Measurements from ENCODE around the gene JARID2.

The JARID2 gene

DNA sequence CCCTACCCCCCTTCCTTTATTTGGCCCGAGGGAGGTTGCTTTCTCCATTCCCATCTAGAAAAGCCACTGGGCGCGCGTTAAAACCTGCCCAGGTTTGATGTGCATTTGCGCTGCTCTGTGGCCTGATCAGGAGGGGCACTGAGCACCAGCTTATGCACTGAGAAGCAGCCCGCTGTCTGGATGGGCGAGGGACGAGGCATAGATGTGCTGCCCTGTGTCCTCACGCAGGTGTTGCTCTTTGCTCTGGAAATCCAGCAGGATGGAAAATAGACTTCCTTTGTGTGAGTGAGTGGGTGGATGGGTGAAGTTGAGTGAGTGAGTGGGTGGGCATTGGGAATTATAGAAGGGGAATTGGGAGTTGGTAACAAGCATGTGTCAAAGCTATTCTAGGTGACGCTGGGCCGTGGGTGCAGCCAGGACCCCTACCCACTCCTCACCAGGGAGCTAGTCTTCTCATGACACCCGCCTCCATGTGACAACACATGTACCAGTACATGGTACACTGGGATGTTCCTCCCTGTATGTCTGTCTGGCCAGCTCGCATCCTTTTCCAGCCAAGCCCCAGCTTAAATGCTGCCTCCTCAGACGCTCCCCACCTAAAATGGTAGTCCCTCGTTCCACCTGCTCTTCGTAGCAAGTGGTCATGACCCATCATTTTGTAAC is 254.3 kb downstream of the JARID2 start:
- no peak for DNase-seq

DNA sequence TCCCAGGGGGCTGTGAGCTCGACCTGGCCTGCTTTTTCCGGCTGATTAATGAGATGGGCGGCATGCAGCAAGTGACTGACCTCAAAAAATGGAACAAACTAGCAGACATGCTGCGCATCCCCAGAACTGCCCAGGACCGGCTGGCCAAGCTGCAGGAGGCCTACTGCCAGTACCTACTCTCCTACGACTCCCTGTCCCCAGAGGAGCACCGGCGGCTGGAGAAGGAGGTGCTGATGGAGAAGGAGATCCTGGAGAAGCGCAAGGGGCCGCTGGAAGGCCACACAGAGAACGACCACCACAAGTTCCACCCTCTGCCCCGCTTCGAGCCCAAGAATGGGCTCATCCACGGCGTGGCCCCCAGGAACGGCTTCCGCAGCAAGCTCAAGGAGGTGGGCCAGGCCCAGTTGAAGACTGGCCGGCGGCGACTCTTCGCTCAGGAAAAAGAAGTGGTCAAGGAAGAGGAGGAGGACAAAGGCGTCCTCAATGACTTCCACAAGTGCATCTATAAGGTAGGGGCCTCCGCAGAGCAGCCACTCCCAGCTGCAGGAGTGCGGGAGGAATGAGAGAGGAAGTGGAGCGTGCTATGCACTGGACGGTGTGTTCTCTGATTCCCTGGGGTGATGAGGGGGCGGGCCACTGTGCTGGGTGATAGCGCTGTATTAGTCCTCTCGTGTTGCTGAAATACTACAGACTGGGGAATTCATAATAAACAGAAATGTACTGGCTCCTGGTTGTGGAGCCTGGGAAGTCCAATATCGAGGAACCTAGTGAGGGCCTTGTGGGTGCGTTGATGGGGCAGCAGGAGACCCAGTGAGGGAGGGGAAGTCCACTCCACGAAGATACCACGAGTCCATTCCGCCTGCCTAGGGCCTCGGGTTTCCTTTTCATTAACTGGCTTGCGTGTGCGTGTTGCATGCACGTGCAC is 255.3 kb downstream of the JARID2 start:
- DNase-seq, result peak in 1 of 2 donors; percentile 29

DNA sequence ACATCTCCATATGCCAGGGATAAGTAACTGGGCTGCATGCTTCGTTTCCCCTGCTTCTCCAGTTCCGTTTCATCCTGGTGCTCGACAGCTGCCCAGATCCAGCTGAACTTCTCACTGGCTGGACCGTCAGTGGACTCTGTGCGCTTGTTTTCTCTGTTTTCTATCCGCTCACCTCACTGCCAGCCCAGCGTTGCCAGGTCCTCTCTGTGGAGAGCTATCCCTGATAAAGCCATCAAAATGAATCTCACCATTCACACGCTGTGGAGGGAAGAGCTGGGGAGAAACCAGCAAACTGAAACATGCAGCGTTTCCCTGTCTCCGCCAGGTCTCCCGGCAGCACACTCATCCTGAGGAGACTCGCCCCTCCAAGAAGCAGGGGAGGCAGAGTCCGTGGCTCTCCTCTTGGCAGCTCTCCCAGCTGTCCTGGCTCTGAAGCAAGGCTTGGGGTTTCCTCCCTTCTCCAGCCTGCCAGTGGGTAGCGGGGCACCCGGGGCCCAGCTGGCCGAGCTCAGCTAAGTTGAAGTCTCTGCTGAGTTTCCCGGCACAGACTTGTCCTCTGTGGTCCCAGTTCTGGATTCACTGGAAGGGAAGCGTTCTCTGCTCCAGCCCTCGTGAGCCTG is 256.1 kb downstream of the JARID2 start:
- DNase-seq, result no peak

DNA sequence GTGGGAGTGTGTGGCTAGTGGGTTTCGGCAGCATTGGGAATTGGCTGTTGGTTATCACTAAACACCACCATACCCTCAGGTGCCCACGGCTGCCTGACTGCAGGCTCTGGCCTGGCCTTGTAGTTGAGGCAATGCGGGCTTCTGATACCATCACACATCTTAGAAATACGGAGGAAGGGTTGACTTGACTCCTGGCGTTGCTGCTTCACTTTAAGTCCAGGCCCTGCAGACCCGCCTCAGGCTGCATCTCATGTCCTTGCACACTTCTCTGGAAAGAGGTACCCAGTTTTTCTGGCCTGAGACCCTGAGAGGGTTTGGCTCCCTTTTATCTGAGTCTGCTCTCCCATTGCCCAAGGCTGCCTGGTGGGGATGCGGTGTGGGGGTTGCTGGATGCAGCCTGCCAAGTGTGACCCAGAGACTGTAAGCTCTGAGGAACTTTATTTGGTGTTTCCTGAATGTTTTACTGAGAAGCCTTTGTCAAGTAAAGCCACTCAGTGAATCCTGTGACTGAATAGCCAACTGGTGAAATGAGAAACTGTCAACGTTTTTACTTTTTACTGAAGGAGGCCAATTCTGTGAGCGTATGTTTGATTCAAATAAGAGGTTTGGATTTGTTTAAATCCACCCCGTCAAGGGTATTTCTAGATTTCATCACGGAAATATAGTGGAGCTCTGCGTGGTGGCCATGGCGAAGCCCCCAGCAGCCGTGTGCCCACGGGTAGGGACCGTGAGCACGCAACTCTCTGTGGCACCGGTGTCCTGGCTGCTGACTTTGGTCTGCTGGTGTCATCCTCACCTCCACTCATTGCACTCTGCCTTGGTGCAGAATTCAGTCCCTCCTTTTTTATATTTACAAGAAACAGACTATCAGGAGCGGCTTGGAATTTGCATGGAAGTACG is 256.8 kb downstream of the JARID2 start:
- DNase-seq, result no peak

DNA sequence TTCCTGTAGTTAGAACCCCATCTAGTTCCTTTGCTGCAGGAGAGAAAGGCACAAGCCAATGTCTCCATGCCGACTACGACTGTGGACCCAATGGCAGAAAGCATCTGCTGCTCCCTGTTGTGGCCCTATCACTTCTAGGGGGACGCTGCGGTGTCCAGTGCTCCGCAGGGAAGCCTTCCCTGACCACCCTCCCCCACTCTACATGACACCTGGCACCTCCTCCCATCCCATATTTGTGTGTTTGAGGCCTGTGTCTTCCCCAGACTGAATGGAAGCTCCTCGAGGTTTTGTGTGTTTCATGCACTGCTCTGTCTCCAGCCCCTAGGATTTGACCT is 257.4 kb downstream of the JARID2 start:
- DNase-seq, result no peak

DNA sequence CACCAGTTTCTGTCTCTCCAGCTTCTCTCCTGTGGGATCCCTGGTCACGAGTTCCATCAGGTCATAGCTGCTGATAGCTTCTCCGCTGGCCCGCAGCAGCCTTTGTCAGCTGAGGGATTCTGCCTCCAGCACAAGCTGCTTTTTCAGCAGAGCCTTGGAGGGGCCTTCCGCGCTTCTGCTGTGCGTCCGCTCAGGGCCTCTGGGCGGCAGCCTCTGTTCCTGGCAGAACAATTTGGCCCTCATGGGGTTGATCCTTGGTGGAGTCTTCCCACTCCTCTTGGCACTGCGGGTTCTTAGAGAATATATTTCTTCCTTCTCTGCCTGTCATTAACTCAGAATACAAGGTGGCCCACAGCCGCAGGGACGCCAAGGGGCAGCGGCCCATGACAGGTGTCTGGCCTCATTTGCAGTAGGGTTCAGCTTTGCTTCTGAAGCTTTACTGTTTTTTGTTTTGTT is 258.2 kb downstream of the JARID2 start:
- DNase-seq, result no peak

DNA sequence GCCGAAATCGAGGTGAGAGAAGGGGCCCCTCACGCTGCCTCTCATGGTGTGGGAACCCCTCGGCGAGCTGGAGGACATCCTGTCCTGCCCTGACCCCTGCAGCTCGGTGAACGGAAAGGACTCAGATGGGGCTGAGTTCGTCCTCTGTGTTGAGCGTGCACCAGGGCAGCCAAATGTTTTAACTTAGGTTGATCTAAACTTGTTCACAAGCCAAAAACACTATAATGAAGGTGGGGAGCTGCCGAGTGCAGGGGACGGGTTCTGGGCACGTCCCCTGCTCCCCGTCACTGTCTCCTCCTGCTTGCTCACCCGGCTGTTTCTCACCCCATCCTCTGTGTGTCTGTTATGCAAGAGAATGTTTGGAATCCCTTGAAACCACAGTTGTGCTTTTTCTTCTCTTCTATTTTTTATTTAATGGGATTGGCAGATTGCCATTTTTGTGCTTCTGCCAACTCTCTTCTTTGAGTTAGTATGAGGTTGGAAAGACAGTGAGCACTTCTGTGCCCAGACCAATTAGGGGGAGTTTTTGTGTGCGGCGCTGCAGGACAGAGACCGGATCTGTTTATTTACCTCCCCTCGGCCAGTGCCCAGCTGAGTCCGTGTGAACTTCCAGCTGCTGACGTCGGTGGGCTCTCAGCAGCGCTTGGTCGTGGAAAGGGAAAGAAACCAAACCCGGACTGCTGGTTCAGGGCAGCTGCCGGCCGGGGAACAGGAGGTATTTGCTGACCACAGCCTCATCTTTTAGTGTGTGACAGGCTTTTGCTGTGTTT is 258.9 kb downstream of the JARID2 start:
- no peak for DNase-seq

DNA sequence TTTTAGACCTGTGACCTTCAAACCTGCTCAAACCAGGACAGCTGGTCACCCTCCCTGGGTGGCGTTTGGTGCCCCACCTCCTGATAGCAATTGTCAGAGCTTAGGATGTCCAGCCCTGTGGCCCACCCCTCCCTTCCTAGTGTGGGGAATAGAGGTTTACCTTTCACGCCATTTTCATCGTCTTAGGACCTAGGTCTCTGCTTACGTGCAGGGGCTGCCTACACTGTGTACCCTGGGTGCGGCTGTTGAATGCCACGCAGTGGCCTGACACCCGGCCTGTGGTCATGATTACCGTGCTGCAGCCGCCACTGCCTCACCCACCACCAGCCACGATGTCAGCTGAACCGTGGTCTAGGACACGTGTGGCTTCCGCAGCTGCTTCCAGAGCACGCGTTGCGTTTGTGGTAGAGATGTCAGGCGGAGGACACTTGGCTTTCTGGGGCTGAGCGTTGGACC is 259.6 kb downstream of the JARID2 start:
- no peak for DNase-seq

DNA sequence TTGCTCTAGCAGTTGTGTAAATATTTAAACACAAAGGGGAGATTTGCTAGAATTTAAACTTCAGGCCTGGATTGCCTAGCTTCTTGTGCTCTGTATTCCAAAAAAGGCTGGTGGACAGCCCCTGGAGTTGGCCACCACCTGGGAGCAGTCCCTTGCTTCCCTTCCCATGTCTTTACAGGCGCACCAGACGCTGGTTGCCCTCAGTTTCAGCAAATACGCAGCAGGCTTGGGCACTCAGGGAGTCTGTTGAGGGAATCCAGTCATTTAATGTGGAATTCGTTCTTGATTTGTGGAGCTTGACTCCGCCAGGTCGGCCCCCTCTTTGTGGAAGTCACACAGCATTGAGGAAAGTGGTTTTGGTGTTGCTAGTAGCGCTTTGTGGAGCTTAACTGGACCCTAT is 260.2 kb downstream of the JARID2 start:
- DNase-seq, result no peak

DNA sequence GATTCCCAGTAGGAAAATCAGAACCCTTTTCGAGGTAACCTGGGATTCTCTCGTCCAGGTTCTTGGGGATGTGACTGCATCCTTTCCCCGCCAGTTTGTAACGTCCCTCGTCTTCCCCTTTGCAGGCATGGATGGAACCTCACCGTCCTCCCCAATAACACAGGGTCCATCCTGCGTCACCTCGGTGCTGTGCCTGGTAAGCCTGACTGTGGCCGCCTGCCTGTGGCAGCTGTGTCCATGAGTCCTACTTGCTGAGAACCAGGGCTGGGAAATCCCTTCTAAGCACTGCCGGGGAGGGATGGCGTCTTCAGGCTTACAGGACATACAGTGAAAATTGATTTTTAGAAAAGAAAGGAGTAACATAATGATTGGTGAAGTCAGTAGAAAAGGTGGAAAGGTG is 261.4 kb downstream of the JARID2 start:
- DNase-seq, result no peak

DNA sequence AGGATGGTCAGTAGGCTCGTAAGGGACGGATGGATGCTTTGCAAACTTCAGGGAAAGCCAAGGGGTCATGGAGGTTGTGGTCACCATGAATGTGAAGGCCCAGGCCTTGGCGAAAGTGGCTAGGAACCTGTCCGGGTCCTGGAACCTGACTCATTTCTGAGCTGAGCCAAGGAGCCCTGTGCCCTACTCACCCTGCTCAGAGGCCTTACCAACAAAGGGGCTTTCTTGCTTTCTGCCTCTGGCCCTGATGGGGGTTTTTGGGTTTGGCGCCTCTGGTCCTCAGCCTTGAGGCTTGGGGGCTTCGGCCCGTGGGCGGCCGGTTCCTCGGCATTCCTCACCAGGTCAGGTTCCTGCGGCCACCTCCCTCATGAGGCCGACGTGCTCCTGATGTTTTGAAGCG is 261.9 kb downstream of the JARID2 start:
- DNase-seq, result no peak

DNA sequence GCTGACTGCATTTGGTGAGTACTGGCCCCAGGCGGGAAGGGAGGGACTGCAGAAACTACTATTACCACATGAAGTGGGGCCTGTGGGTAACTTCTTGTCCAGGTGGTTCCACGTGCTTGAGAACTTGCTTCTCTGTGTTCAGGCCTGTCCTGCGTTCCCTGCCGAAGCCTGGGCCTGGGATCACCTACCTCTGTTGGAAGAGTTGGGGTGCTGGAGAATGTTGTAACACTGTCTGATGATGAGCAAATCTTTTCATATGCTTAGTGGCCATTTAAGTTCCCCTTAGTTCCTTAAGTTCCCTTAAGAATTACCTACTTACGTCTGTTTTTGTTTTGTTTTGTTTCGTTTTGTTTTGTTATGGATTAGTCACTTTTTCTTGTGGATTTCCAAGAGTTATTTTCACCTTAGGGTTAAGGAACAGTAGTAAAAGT is 262.6 kb downstream of the JARID2 start:
- peak; percentile 68 to 84 for DNase-seq

DNA sequence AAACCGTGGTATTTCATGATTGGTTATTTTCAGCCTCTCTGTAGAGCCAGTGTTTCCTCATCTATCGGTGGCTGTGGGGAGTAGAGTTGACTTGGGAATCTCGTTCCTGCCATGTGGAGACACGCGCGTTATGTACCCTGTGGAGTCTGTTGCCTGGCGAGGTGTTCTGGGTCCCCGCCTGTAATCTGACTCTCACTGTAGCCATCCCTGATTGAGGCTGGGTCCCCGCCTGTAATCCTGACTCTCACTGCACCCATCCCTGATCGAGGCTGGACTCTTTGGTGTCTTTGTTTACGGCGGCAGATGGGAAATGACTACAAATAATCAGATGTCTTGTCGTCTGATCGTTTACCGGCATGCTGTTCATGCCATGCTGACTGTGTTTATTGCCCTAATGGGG is 263.1 kb downstream of the JARID2 start:
- no peak for DNase-seq

DNA sequence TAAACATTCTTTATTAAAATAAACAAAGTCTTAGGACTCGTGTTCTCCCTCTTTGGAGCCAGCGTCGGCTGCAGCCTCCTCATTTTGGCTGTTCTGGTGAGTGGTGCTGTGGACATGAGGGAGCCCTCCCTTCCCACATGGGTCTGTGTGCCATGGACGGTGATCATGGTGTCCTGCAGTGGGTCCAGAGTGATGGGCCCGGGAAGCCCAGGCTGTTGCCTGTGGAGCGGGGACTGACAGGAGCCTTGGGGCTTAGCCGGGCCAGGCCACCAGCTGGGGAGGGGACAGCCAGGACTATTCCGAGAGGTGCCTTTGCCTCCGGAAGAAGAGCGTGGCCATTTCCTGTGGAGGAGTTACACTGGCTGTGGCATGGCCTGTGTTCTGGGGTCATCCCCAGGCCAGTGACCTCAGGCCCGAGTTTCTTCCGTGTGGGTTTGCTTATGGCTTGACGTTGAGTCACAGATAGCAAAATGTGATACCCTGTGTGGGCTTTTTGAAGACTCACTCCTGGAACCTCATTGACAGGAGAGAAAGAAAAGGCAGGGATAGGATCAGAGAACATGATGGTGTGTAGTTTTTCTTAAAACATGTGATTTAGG is 263.6 kb downstream of the JARID2 start:
- peak; percentile 67 to 89 for DNase-seq

DNA sequence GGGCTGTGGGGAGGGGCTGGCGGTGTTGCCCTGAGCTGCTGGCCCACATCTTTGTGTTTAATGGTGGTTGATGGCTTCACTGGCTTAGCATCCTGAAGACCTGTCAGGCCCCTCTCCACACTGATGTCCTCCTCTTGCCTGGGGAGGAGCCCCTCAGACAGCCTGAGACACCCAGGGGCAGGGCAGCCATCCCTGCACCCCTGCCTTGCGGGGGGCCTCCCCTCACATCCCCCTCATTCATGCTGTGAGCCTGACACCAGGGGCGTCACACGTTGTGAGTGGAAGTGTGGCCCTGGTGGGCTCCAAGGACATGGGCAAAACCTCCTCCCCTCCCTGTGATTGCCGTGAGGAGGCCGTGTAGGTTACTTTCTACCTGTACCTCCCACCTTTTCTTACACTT is 264.3 kb downstream of the JARID2 start:
- no peak for DNase-seq

DNA sequence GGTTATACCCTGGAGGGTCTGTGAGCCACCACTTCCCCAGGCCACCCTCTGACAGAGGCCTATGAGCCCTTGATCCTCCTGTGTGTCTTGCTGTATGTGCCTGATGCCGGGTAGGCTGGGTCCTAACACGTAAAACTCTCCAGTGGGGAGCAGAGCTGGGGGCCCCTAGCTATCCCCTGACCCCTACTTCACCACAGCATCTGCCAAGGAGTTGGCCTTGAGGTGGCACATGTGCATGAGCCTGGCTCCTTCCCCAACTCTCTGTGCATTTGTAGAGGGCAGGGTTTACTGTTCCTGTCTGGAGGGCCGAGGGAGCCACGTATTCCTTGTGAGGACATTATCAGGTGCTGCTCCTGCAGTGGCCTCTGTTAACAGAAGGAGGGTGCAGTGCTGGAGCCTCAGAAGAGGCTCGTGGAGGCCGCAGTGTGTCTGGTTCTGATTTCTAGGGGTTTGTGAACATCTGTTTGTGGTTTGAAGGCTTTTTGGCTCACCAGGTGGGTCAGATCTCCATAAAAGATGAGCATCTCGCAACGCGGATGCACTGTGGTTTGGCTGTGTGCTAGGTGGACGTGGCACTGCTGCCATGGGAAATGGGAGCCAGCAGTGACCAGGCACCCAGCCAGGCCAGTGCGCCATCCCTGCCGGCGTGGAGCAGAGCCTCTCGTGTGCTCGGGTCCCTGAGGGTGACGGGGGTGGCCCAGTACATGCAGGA is 264.8 kb downstream of the JARID2 start:
- no peak for DNase-seq

DNA sequence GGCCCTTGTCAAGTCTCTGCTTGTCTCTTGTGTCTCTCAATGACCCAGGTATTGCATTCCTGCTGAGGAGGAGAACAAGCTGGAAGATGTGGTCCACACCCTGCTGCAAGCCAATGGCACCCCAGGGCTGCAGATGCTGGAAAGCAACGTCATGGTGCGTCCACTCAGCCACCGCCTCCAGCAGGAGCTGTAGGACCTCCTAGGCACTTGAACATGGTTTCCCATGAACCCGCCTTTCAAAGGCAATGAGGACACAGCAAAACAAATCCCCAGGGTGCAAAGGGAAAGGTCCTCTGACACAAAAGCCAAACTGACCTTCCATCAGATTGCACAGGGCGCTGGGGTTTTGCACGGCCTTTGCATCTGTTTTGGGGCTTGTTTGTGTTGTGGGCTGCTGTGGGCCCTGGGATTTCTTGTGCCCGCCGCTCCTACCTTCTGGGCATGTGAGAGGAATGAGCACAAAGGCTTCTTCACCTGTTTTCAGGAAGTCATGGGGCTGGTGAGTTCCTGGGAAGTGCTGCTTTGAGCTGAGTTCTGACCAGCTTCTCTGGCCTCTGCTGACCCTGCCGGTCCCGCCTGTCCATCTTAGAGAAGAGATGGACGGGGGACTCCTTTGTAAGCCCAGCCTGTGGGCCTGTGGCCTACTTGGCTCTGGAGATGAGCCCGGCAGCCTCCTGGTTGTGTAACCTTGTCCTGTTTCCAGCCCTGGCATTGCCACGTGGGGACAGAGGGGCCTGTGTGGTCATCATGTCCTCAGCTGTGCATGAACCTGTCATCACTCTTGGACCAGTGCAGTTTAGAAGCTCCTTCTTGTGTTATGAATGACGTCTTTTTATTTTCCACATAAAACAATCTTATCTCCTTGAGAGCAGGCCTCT is 265.6 kb downstream of the JARID2 start:
- no peak for DNase-seq

DNA sequence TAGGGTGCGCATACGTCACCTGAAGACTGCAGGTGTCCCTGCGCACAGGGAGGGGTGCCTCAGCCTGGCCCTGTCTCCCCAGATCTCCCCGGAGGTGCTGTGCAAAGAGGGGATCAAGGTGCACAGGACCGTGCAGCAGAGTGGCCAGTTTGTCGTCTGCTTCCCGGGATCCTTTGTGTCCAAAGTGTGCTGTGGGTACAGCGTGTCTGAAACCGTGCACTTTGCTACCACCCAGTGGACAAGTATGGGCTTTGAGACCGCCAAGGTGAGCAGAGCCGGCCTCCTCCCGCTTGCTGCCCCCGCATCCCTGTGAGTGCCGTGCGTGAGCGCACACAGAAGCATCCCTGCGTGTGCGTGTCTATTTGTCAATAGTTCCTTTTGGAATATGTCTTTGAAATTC is 266.3 kb downstream of the JARID2 start:
- no peak for DNase-seq

DNA sequence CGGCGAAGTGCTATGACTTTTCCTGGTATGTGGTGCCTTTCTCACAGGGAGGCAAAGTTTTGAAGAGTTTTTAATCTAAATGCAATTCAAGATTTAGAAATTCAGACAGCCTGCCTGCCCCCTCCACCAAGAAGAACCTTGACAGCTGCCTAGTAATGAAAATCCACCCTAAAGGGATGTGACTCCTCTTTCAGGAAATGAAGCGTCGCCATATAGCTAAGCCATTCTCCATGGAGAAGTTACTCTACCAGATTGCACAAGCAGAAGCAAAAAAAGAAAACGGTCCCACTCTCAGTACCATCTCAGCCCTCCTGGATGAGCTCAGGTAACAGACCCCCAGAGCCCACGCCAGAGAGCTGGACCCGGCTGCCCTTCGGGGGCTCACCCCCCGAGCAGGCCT is 266.9 kb downstream of the JARID2 start:
- peak in 1 of 2 donors; percentile 43 for DNase-seq

Data from inflammatory macrophage treated with lipopolysaccharide for 1 hour (primary cell).